ENCODE data around the gene HACD1.
"Not testable (repeated sequence)": the region's sequence is repeated elsewhere in the genome, so short reads cannot be mapped to it uniquely, and the experiment has no call there.

The HACD1 gene

DNA sequence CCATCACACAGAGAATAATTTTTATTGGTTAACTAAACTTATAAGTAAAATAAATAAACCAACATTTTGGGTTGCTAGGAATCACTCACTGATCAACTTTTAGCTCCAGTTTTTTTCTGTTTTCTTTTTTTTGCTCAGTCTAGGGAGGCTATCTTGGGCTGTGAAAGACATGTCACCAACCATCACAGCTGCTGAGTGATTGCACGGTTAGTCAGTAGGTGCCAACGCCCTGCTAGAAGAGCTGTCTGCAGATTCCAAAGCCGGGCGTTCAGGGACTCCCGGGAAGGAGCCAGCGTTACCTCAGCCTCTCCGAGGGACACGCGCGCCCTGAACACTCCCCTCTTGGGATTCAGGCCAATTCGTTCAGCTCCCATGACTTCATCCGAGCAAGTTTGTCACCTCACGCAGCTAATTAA lies 26.2 kb upstream of the HACD1 start:
- peak; percentile 16 for DNase-seq (ENCODE audit: low read depth)

DNA sequence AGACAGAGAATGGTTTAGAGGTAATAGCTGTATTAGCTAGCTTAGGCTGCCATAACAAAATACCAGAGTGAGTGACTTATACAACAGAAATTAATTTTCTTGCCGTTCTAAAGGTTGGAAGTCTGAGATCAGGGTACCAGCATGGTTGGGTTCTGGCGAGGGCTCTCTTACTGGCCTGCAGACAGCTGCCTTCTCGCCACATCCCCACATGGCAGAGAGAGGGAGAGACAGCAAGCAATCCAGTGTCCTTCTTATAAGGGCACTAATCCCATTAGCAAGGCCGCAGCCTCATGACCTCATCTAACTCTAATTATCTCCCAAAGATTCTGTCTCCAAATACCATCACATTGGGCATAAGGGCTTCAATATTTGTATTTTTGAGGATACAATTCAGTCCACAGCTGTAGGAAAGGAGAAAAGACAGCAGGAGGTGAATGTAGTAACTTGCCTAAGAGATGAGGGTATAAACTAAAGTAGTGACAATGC lies 23.2 kb upstream of the HACD1 start:
- DNase-seq (ENCODE audit: low read depth): no peak

DNA sequence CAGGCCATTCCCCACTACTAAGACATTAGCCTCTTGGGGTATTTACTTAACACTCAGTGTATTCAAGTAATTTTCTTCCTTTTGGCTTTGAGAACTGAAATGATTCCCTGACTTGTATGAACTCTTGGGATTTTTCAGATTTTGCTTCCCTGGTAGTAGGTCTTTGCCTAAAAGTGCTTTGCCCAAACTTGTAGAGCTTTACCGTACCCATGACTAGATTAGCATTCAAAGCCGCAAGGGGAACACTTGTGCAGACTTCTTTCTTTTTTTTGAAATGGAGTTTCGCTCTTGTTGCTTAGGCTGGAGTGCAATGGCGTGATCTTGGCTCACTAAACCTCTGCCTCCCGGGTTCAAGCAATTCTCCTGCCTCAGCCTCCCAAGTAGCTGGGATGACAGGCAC lies 20.7 kb upstream of the HACD1 start:
- no peak for DNase-seq (ENCODE audit: low read depth)

DNA sequence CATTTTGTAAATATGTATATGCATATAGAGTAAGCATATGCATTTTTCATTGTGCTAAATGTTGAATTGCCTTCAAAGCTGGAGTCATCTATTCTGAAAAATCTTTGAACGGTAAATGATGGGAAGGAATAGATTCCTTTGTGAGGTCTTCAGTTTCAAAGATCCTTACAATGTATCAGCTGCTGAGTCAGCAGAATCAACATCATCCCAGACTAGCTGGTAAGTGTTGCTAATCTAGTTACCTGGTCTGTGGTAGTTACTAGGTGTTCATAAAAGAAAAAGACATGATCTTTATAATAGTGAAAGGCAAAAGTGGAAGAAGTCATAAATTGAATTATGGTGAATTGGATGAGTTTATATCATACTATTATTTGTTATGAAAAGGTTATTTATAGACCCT lies 16.2 kb upstream of the HACD1 start:
- no peak for DNase-seq (ENCODE audit: low read depth)

DNA sequence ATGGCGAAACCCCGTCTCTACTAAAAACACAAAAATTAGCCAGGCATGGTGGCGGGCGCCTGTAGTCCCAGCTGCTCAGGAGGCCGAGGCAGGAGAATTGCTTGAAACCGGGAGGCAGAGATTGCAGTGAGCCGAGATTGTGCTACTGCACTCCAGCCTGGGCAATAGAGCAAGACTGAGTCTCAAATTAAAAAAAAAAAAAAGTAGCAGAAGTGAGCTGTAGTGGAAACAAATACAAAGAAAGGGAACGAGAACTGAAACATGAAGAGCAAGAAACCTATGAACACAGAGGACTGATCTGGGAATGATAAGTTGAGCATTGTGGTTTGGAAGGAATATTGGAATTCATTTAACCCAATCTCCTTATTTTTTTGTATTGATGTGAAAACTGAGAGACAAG lies 15.4 kb upstream of the HACD1 start:
- DNase-seq (ENCODE audit: low read depth): not testable (repeated sequence)

DNA sequence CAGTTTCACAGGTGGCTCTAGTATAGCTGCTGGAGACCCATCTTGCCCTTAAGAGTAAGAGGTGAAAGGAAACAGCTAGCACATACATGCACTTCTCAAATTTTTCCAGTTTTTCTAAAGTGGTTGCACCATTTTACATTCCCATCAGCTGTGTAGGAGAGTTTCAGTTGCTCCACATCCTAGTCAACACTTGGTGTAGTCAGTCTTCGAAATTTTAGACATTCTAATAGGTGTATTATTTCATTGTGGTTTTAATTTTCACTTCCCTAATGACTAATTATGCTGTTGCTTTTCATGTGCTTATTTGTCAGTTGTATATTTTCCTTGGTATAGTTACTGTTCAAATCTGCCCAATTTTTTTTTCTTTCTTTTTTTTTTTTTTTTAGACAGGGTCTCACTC lies 9.5 kb upstream of the HACD1 start:
- DNase-seq (ENCODE audit: low read depth): no peak

DNA sequence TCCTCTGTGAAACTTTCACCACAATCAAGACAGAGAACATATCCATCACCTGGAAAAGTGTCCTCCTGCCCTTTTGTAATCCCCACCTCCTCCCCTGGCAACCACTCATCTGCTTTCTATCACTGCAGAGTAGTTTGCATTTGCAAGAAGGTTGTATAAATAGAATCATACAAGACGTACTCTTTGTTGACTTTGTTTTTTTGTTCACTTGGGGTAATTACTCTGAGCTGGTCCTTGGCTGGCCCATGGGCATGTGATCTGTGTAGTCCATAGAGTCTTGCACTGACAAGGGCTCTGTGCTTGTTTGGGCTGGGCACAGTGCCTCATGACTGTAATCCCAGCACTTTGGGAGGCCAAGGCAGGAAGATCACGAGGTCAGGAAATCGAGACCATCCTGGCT lies 7.8 kb upstream of the HACD1 start:
- no peak for DNase-seq (ENCODE audit: low read depth)

DNA sequence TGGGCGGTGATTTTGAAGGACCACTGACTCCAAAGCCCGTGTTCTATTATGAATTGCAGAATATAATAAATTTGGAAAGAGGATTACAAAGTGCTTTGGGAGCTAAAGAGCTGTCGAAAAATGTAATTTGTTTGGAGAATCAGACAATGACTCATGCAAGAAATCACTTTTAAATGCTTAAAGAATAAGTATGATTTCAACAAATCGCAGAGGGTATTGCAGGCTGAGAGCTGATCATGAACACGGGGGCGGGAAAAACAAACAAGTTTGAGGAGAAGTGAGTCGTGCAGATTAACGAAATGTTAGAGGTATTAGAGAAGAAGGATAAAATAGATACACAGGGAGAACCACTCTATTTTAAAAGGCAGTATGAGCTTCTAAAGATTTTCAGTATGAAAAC lies 4.9 kb upstream of the HACD1 start:
- no peak for DNase-seq (ENCODE audit: low read depth)

DNA sequence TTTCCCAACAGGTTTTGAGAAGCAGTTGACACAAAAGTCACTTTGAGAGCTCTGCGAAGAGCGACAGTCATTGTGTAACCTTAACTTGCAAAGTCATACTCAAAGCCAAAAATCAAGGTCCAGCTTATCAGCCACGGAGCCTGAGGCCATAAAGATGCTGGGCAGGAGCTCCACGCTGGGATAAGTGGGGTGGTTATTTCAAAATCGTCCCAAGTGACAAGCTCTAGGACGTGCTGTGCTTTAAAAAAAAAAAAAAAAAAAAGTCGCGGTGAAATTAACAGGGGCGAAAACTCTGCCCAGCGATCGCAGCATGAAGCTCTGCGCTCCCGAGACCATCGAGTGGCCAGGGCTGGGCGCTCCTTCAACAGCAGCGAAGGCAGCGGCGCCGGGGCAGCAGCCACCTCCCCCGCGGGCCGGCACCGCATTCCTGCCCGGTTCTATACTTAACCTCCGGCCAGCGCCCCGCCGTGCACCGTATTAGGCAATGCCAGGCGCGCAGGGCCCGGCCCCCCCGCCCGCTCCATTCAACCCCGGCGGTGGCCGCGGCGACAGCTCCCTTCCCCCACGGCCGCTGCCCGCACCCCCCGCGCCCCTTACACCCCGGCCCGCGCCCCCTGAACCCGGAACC lies 657 bp downstream of the HACD1 start:
- peak; percentile 7 for DNase-seq (ENCODE audit: low read depth)

DNA sequence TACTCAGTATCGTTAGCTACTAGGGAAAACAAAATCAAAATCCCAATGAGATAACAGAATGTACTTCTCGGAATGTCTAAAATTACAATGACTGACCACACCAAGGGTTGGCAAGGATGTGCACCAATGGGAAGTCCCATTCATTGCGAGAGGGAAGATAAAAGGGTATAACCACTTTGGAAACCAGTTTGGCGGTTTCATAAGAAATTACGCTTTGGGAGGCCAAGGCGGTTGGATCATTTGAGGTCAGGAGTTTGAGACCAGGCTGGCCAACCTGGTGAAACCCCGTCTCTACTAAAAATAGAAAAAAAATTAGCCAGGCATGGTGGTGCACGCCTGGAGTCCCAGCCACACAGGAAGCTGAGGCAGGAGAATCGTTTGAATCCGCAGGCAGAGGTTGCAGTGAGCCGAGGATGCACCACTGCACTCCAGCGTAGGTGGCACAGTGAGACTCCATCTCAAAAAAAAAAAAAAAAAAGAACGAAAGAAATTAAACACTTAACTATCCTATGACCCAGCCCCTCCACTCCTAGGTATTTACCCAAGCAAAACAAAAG lies 7.6 kb downstream of the HACD1 start:
- DNase-seq (ENCODE audit: low read depth): no peak

DNA sequence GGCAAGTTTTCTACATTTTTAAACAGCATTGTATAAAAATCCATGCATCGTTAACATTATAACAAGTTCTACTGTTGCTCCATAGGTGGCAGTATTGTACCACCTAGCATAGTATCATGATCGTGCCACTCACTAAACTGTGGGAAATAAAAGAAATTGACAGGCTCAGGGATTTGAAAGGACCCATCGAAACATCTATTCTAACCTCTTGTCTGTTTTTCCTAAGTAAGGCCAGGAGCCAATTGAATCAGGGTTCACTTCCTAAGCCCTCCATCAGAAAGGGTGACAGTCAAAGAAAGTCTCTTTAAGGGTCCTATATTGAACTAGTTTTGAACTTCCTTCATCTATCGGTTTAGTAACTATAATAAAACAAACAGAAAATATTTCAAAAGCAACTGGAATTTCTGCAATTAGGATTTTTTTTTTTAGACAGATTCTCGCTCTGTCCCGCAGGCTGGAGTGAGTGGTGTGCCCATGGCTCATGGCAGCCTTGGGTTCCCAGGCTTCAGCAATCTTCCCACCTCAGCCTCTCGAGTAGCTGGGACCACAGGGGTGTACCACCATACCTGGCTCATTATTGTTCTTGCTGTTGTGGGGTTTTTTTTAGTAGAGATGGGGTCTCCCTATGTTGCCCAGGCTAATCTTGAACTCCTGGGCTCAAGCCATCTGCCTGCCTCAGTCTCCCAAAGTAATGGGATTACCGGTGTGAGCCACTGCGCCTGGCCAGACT lies 9.4 kb downstream of the HACD1 start:
- no peak for DNase-seq (ENCODE audit: low read depth)

DNA sequence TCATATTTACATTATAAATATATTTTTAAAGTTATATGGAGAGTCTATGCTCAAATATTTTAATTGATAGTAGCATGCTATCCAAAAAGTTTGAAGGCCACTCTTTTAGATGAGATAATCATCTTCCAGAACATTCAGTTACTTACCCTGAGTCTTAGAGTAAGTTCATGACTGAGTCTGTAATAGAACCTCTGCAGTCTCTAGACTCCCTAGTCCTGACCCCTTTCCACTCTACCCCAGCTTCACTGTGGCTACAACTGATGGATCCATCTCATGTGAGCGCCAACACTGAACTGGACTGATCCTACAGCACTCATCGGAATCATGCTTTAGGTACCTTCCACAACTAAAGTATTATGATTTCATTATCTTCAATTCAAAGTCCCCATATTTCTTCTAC lies 10.1 kb downstream of the HACD1 start:
- DNase-seq (ENCODE audit: low read depth): no peak

DNA sequence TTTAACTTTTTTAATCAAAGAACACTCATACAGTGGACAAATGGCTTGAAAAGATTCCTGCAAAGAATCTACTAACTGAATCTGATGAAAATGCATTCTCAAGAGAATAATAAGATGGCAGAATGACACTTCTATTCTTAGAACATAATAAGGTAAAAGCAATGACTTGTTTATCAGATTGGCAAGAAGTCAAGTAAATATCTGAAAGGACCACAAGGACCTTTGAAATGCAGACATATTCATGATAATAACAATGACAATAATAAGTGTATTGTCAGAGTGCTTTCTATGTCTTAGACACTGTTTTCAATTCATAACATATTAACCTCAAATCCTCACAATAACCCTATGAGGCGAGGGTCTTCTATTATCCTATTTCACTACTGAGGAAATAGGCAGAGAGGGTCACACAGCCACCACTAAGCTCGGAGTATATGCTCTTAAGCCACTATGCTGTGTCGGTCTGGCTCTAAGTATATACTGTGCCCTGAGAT lies 10.6 kb downstream of the HACD1 start:
- DNase-seq (ENCODE audit: low read depth): no peak

DNA sequence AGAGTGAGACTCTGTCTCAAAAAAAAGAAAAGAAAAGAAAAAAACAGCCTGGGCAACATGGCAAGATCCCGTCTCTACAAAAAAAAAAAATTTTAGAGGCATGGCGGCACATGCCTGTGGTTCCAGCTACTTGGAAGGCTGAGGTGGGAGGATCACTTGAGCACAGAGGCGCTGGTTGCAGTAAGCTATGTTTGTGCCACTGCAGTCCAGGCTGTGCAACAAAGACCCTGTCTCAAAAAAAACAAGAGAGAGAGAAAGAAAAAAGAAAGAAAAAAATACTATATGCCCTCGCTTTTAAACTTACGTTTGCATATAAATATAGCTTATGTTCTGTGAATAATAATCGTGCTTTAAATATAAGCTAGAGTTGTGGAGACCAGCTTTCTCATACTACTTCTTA lies 11.2 kb downstream of the HACD1 start:
- no peak for DNase-seq (ENCODE audit: low read depth)

DNA sequence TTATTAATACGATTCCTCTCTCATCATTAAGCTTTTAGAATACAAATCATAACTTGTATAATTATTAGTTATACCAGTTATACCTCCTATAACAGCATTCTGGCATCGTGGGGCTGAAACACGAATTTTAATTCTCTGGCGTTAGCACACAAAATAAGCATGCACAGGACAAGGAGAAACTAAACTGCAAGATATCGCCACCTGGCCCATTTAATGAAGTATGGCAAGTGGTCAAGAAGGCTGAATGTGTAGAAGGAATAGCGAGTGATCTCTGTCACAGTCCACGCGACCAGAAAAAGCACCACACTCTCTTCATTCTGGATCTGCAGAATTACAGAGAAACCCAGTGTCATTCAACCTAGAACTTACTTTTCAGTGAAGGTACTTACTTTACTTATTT lies 18.1 kb downstream of the HACD1 start:
- no peak for DNase-seq (ENCODE audit: low read depth)

DNA sequence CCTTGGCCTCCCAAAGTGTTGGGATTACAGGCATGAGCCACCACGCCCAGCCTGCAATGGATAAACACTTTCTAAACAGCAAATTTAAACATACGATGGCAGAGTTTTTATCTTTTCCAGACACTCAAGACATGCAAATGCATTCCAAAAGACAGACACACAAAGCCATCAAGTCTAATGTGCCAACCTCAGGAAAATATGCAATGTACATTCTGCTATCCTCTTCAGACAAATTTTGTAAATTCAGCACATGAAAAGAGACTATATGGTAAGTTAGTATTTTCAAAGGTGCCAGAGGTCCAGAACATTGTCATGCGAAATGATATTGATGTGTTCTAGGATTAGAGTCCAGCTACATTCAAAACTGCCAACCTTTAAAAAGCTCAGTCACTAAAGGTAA lies 19.8 kb downstream of the HACD1 start:
- no peak for DNase-seq (ENCODE audit: low read depth)

DNA sequence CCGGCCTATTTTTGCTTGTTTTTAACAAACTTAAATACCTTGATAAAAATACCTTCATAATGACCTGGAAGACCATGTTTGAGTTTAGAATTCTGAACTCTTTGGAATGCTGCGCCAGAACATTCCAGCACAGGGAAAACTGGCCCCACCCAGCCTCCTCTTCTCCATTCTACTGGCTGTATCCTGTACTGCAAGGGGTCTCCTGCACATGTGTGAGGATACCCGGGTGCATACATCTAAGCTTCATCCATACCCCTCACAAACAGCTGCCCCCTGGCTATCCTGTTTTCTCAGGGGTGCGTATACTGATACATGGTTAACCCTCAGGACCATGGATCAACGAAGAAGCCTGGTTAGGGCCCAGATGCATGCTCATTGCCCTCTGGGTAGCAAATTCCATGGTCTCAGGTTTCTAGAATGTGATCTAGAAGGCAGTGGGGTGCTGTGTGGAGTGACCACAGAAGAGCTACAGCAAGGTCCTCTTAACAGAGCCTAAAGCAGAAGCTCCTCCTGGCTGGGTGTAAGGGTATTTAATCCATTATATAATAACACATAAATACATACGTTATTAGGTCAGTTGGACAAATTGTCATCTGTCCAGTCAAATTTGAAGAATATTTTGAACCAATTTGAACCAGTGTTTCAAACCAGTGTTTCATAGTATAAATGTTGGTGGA lies 26.1 kb downstream of the HACD1 start:
- no peak for DNase-seq (ENCODE audit: low read depth)

DNA sequence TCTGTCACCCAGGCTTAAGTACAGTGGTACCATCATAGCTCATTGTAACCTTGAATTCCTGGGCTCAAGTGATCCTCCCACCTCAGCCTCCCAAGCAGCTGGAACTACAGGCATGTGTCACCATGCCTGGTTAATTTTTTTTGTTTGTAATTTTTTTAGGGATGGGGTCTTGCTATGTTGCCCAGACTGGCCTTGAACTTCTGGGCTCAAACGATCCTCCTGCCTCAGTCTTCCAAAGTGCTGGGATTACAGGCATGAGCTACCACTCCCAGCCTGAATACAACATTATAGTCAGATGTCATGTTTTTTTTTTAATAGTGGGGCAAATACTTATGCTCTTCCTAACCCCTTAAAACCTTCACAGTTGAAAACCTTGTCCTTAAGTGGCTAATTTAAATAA lies 27.9 kb downstream of the HACD1 start:
- not testable (repeated sequence) for DNase-seq (ENCODE audit: low read depth)

DNA sequence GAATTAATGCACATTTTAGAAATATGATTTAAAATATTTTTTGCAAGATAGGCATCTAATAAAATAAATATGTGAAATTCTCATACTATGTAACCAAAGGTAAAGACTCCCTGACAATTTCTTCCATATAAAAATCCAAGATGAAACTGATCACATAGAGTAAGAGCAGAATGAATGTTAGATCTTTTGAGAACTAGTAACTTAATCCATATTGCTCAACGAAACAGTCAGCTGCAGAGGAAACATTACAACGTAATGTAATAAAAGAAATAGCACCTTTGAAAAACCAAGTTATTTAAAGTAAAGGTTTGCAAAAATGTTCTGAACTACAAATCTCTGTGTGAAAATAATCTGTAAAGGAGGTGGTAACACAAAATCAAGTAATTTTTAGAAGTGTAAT lies 28.8 kb downstream of the HACD1 start:
- no peak for DNase-seq (ENCODE audit: low read depth)

DNA sequence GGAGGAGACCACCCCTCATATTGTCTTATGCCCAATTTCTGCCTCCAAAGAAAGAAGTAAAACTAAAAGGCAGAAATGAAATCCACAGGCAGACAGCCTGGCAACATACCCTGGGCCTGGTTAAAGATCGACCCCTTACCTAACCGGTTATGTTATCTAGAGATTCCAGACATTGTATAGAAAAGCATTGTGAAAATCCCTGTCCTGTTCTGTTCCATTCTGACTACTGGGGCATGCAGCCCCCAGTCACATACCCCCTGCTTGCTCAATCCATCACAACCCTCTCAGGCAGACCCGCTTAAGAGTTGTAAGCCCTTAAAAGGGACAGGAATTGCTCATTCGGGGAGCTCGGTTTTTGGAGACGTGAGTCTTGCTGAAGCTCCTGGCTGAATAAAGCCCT lies 29.9 kb downstream of the HACD1 start:
- not testable (repeated sequence) for DNase-seq (ENCODE audit: low read depth)

DNA sequence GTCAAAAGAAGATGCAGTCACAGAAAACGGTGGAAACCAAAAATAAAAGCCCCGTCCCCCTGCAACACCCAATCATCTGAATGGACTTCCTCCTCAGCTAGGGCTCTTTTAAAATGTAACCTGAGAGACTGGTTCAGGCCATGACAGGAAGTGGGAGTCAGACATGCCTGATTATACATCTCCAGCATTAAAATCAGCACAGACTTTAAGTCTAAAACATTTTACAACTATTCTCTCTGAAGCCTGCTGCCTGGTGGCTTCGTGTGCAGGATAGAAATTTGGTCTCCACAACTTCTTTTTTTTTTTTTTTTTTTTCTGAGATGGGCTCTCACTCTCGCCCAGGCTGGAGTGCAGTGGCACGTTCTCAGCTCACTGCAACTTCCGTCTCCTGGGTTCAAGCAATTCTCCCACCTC lies 30.3 kb downstream of the HACD1 start:
- no peak for DNase-seq (ENCODE audit: low read depth)

DNA sequence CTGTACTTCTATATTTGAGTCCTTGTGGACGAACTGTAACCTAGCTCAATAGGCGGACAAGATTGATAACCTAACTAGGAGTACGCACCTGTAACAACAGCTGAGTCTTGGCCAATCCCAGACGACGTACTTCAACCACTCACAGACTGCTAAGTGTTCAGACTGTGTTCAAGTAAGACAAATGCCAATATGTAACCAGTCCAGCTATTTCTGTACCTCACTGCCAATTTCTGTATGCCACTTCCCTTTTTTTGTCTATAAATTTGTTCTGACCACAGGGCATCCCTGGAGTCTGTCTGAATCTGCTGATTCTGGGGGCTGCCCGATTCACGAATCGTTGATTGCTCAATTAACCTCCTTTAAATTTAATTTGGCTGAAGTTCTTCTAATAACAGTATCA lies 32.2 kb downstream of the HACD1 start:
- DNase-seq (ENCODE audit: low read depth): no peak

DNA sequence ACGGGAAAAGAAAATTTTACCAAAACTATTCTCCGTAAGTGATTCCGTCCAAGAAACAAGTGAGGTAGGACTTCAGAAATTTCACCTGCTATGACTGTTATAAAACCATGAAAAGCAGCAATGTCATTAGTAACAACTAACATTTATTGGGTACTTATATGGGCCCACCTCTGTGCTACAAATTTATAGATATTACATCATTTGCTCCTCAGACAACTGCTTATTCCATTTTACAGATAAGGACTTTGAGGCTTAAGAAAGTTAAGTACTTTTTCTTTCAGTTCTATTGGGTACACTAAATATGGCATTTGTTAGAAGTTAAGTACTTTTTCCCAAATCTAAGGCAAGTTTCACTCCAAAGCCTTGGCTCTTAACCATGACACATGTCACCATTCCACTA lies 36.3 kb downstream of the HACD1 start:
- DNase-seq (ENCODE audit: low read depth): no peak

Data from activated T-helper 1 cell treated with Interleukin-2 at 50 U/mL for 16 hours (primary cell).